GM12878 (cell line): ENCODE data around the gene ROR2. TPM values are rescaled to one million over a fixed set of nuclear protein-coding genes. Genes with fewer than 3 reads are reported as not detected.

Source experiments
- ATAC-seq: fragments of 200-7000 bp; cut with Tn5 transposase; 3 replicates; pipeline ENCODE4 v1.9.1; 2020; ENCODE audit warnings: mild to moderate bottlenecking, moderate library complexity
- BruUV-seq: library from RNA; stranded (reverse); fragments of 400-500 nt; replicated peaks from 2 replicates; lab custom pipeline; 2021; lab: Mats Ljungman, UMichigan
- CTCF ChIA-PET: fragments of 300-600 bp; sonication (Branson Sonifier 250); formaldehyde crosslinking; extraction: SDS; loops from one replicate; lab custom pipeline; 2021; ENCODE audit warnings: inconsistent platforms; lab: Yijun Ruan, JAX
- POLR2A ChIA-PET: fragments of 350-600 bp; formaldehyde crosslinking; extraction: SDS; loops from one replicate; lab custom pipeline; 2021; ENCODE audit warnings: inconsistent platforms; lab: Charles Lee
- RAD21 ChIA-PET: fragments of 300-600 bp; sonication (Branson Sonifier 250); formaldehyde crosslinking; loops from one replicate; lab custom pipeline; 2023; ENCODE audit warnings: antibody characterized with exemption; ENCODE audit not compliant: unreplicated experiment; lab: Charles Lee
- SMC1A ChIA-PET: fragments of 300-600 bp; sonication (Branson Sonifier 250); formaldehyde crosslinking; loops from one replicate; lab custom pipeline; 2023; ENCODE audit not compliant: unreplicated experiment, uncharacterized antibody; lab: Charles Lee
- DNase-seq: peaks from one replicate; pipeline ENCODE4 v3.0.0-alpha.2; 2011; ENCODE audit warnings: low read depth, low spot score
- FAIRE-seq: peaks from 3 replicates; lab custom pipeline; 2011; peaks lifted over from hg19 to GRCh38; lab: Jason Lieb, UNC
- H2AFZ ChIP-seq: 2 replicates; pipeline ENCODE4 v1.6.0; 2011; ENCODE audit warnings: low read depth, low read length, control low read depth; ENCODE audit not compliant: control insufficient read depth
- H3K27ac ChIP-seq: 2 replicates; pipeline ENCODE4 v1.5.1; 2011; ENCODE audit warnings: control low read depth; ENCODE audit not compliant: control insufficient read depth, insufficient read depth
- H3K27me3 ChIP-seq, 2 experiments: replicated peaks in 1 of 2; 2 replicates each; pipeline versions ENCODE4 v1.6.0 to v1.6.1; 2011; ENCODE audit warnings: low read length in 1 of 2; ENCODE audit not compliant: control insufficient read depth in 2 of 2, insufficient read depth in 2 of 2
- H3K36me3 ChIP-seq, 2 experiments: 2 replicates each; pipeline ENCODE4 v1.5.1; 2011; ENCODE audit warnings: low read length in 1 of 2; ENCODE audit not compliant: control insufficient read depth in 2 of 2, insufficient read depth in 2 of 2
- H3K4me1 ChIP-seq: 2 replicates; pipeline ENCODE4 v1.6.1; 2011; ENCODE audit warnings: mild to moderate bottlenecking, low read length, moderate library complexity, mixed read lengths; ENCODE audit not compliant: control insufficient read depth, insufficient read depth
- H3K4me2 ChIP-seq: 2 replicates; pipeline ENCODE4 v1.6.0; 2011; ENCODE audit warnings: control low read depth; ENCODE audit not compliant: control insufficient read depth, insufficient read depth
- H3K4me3 ChIP-seq: fragments of 200-600 bp; sonication (generic); 2 replicates; pipeline ENCODE4 v1.5.1; 2016
- H3K79me2 ChIP-seq: 2 replicates; pipeline ENCODE4 v1.6.0; 2011; ENCODE audit warnings: low read length; ENCODE audit not compliant: control insufficient read depth, insufficient read depth
- H3K9ac ChIP-seq: 2 replicates; pipeline ENCODE4 v1.8.0; 2011; ENCODE audit warnings: low read length, control low read depth, mixed read lengths; ENCODE audit not compliant: control insufficient read depth, insufficient read depth
- H3K9me3 ChIP-seq: replicated peaks from 3 replicates; pipeline ENCODE4 v1.5.1; 2011; ENCODE audit warnings: mild to moderate bottlenecking, low read length; ENCODE audit not compliant: control insufficient read depth, insufficient read depth
- H4K20me1 ChIP-seq: 2 replicates; pipeline ENCODE4 v1.6.0; 2011; ENCODE audit not compliant: control insufficient read depth, insufficient read depth
- CBX5 ChIP-seq: sonication (generic); IDR thresholded peaks from 2 replicates; pipeline ENCODE4 v1.6.1; 2016; ENCODE audit warnings: low read depth, moderate library complexity, mild to moderate bottlenecking, inconsistent platforms
- CTCF ChIP-seq, 3 experiments: IDR thresholded peaks in 2 of 3; conservative IDR thresholded peaks in 1 of 3; 2 replicates each; pipeline ENCODE4 v1.5.1; 2011; ENCODE audit warnings: low read depth in 3 of 3, low read length in 3 of 3, mild to moderate bottlenecking in 3 of 3, control low read depth in 2 of 3, moderate library complexity in 2 of 3, inconsistent platforms in 1 of 3, mixed read lengths in 1 of 3; ENCODE audit not compliant: control insufficient read depth in 2 of 3, insufficient read depth in 1 of 3; ENCODE audit errors: extremely low read depth in 1 of 3
- ETV6 ChIP-seq, 2 experiments: fragments of 450-650 bp in 1 of 2; IDR thresholded peaks in 1 of 2; conservative IDR thresholded peaks in 1 of 2; 2 replicates each; pipeline ENCODE4 v1.6.1; 2014; ENCODE audit warnings: antibody characterized with exemption in 1 of 2, borderline replicate concordance in 1 of 2, low read depth in 1 of 2, mild to moderate bottlenecking in 1 of 2, moderate library complexity in 1 of 2
- EZH2 ChIP-seq: IDR thresholded peaks from 2 replicates; pipeline ENCODE4 v1.6.1; 2012; ENCODE audit warnings: low read depth, mild to moderate bottlenecking, control low read depth, inconsistent platforms, low read length, borderline replicate concordance; ENCODE audit not compliant: control insufficient read depth
- HDAC6 ChIP-seq: fragments of 200-600 bp; sonication (generic); IDR thresholded peaks from one replicate; pipeline ENCODE4 v1.8.0; 2017; ENCODE audit warnings: antibody characterized with exemption; ENCODE audit not compliant: unreplicated experiment
- MYB ChIP-seq: fragments of 150-350 bp; IDR thresholded peaks from 2 replicates; pipeline ENCODE4 v1.6.1; 2014; ENCODE audit warnings: mild to moderate bottlenecking, low read depth, low read length, borderline replicate concordance
- NR2C1 ChIP-seq: fragments of 450-650 bp; IDR thresholded peaks from 2 replicates; pipeline ENCODE4 v1.6.1; 2017; ENCODE audit warnings: antibody characterized with exemption, mild to moderate bottlenecking, moderate library complexity
- POLR2AphosphoS2 ChIP-seq: IDR thresholded peaks from 2 replicates; pipeline ENCODE4 v1.6.1; 2011; ENCODE audit warnings: low read depth, mild to moderate bottlenecking, low read length, improper control_type of control experiment, moderate library complexity
- SRF ChIP-seq, 2 experiments: IDR thresholded peaks; 2 replicates each; pipeline ENCODE4 v1.6.1; 2011; ENCODE audit warnings: low read depth in 2 of 2, low read length in 2 of 2, mild to moderate bottlenecking in 1 of 2, moderate library complexity in 1 of 2
- STAT1 ChIP-seq: fragments of 450-650 bp; conservative IDR thresholded peaks from 2 replicates; pipeline ENCODE4 v1.6.1; 2014; ENCODE audit warnings: antibody characterized with exemption, mild to moderate bottlenecking
- TCF12 ChIP-seq: IDR thresholded peaks from 2 replicates; pipeline ENCODE4 v1.6.1; 2011; ENCODE audit warnings: low read depth, mild to moderate bottlenecking, low read length
- TCF3 ChIP-seq: IDR thresholded peaks from 2 replicates; pipeline ENCODE4 v1.6.1; 2012; ENCODE audit warnings: low read depth, mild to moderate bottlenecking, low read length, borderline replicate concordance; ENCODE audit not compliant: insufficient read depth
- ZNF592 ChIP-seq: fragments of 450-650 bp; IDR thresholded peaks from 2 replicates; pipeline ENCODE4 v1.6.1; 2017; ENCODE audit warnings: mild to moderate bottlenecking, moderate library complexity
- WGBS: methylation state at CpG from one replicate; pipeline ENCODE4 v1.1.6; 2016; ENCODE audit warnings: low lambda C conversion rate; ENCODE audit not compliant: insufficient replicate concordance, insufficient coverage; ENCODE audit errors: missing lambda C conversion rate; 5-methylcytosine and 5-hydroxymethylcytosine counted together
- in situ Hi-C: fragments of 300-500 bp; cut with MboI; formaldehyde crosslinking; loops from 9 replicates; pipeline ENCODE4 v1.14.3; 2018; ENCODE audit warnings: mixed read lengths
- intact Hi-C: fragments of 100-400 bp; cut with micrococcal nuclease; formaldehyde crosslinking; loops from one replicate; pipeline ENCODE4 v1.14.2; 2022; ENCODE audit not compliant: unreplicated experiment
- polyA plus RNA-seq, 11 experiments: library from polyadenylated mRNA; depleted of rRNA in 4 of 11; unstranded in 6 of 11; stranded (reverse) in 5 of 11; fragments of >200 nt; fragmentation: Nextera tagmentation in 4 of 11; fragmentation: Illumina TruSeq in 1 of 11; extraction: Ambion mirVana in 4 of 11; extraction: Trizol in 1 of 11; gene quantifications; 1 replicate in 1 of 11; 2 replicates in 10 of 11; pipeline versions ENCODE4 v1.2.1 to v1.2.3, GENCODE V29; 2011 to 2016; ENCODE audit warnings: inconsistent platforms in 2 of 11, missing spikeins in 2 of 11, low read depth in 1 of 11
- total RNA-seq, 4 experiments: library from RNA; depleted of rRNA in 3 of 4; stranded (reverse); fragments of >200 nt in 3 of 4; fragmentation: Illumina TruSeq in 1 of 4; extraction: Trizol in 1 of 4; gene quantifications; 2 replicates each; pipeline versions ENCODE4 v1.2.1 to v1.2.3, GENCODE V29; 2013 to 2021

The ROR2 gene
- total and polyA plus RNA-seq, 10 of the 15 experiments (the other 5 are each of a cell fraction or from before 2014, with no cell fraction given) = 0.03 to 0.05 TPM; not detected in 8

GRCh38 chr9:91836515-91836914, 113.5 kb downstream of the ROR2 start:
- ATAC-seq = no peak
- H2AFZ ChIP-seq = no peak overlapping the region
- H3K4me2 ChIP-seq = no peak overlapping the region
- H3K27ac ChIP-seq = no peak overlapping the region
- H3K79me2 ChIP-seq = no peaks in the 10 kb centered on the region
- peaks cover 0 to 4% of the 10 kb centered on the region in 2 experiments; a peak in 1 of 4 replicates for H3K27me3 ChIP-seq
- H3K36me3 ChIP-seq = no peaks in the 10 kb centered on the region
- H3K4me3 ChIP-seq = no peak overlapping the region
- no peaks in the 10 kb centered on the region for H3K4me1 ChIP-seq
- in situ Hi-C loops = no loop called here
- intact Hi-C loops = no loop called here
- no peak for DNase-seq
- no peak overlapping the region for H3K9ac ChIP-seq
- TF ChIP-seq ETV6 (conservative IDR thresholded peaks at IDR 0.05 in 1 of 2, IDR thresholded peaks at IDR 0.05 in 1 of 2; ENCODE audit: borderline replicate concordance in 1 of 2, low read depth in 1 of 2) (no peak), CTCF (IDR thresholded peaks at IDR 0.05 in 2 of 3, conservative IDR thresholded peaks at IDR 0.05 in 1 of 3; ENCODE audit: control insufficient read depth in 2 of 3, extremely low read depth in 1 of 3, insufficient read depth in 1 of 3, low read depth in 3 of 3, low read length in 3 of 3) (no peak), EZH2 (no peak), CBX5 (no peak), HDAC6 (no peak), TCF3 (no peak), TCF12 (no peak), NR2C1 (no peak), STAT1 (no peak), SRF (IDR thresholded peaks at IDR 0.05; ENCODE audit: low read depth in 2 of 2, low read length in 2 of 2) (no peak), POLR2AphosphoS2 (no peak), MYB (no peak), ZNF592 (no peak)
- SMC1A ChIA-PET = interaction anchor here (0.7 kb wide), 1 partner anchor 154 kb away, joined by 4 read pairs; no protein-coding TSS in a partner anchor
- POLR2A ChIA-PET = no interaction called here
- no peaks in the 10 kb centered on the region for H3K9me3 ChIP-seq
- RAD21 ChIA-PET = no interaction called here
- CTCF ChIA-PET = no interaction called here
- 68% methylated on average over 7 of the region's 7 CpGs for WGBS
- no peak for FAIRE-seq
- no peaks in the 10 kb centered on the region for H4K20me1 ChIP-seq
- no TSS peak for BruUV-seq
